K562 (cell line): ENCODE measurements around the gene GLB1L. TPM values are rescaled to one million over a fixed set of nuclear protein-coding genes. Genes with fewer than 3 reads are reported as not detected.

ENCODE experiments used
- ATAC-seq: fragments of 200-7000 bp; cut with Tn5 transposase; 3 replicates; pipeline ENCODE4 v1.9.1; 2020; ENCODE audit warnings: moderate library complexity
- BruUV-seq: library from RNA; stranded (reverse); fragments of 400-500 nt; replicated peaks from 2 replicates; lab custom pipeline; 2021; lab: Mats Ljungman, UMichigan
- CTCF ChIA-PET: fragments of 300-600 bp; formaldehyde crosslinking; extraction: SDS; loops from one replicate; lab custom pipeline; 2021; ENCODE audit warnings: low intra/inter-chr PET ratio; lab: Yijun Ruan, JAX
- POLR2A ChIA-PET: fragments of 300-600, 350-650 bp; sonication (Branson Sonifier 250); formaldehyde crosslinking; extraction: SDS; loops from one replicate; lab custom pipeline; 2021; ENCODE audit warnings: antibody characterized with exemption, inconsistent platforms; lab: Yijun Ruan, JAX
- DNase-seq, 4 experiments: peaks; one replicate each; pipeline versions ENCODE4 v3.0.0 to v3.0.0-alpha.2; 2011 to 2018; ENCODE audit warnings: low spot score in 3 of 4, mixed read lengths in 3 of 4; ENCODE audit errors: extremely low read depth in 1 of 4
- FAIRE-seq: peaks from 2 replicates; lab custom pipeline; 2011; peaks lifted over from hg19 to GRCh38; lab: Jason Lieb, UNC
- H2AFZ ChIP-seq: 2 replicates; pipeline ENCODE4 v1.6.0; 2011; ENCODE audit warnings: low read depth, low read length, control low read depth, inconsistent platforms
- H3K27ac ChIP-seq: fragments of 200-600 bp; 3 replicates; pipeline ENCODE4 v1.8.0; 2011; ENCODE audit warnings: low read depth, mild to moderate bottlenecking, control low read depth, inconsistent platforms, low read length, moderate library complexity, mixed read lengths; ENCODE audit errors: extremely low read depth
- H3K27me3 ChIP-seq, 2 experiments: fragments of 300-600 bp in 1 of 2; 2 replicates in 1 of 2; 3 replicates in 1 of 2; pipeline versions ENCODE4 v1.6.0 to v1.8.0; 2011; ENCODE audit warnings: inconsistent platforms in 2 of 2, low read length in 2 of 2, mild to moderate bottlenecking in 1 of 2, mixed read lengths in 1 of 2, moderate library complexity in 1 of 2; ENCODE audit not compliant: control insufficient read depth in 2 of 2, insufficient read depth in 2 of 2
- H3K36me3 ChIP-seq: fragments of 300-600 bp; 3 replicates; pipeline ENCODE4 v1.8.0; 2011; ENCODE audit warnings: mild to moderate bottlenecking, low read length, inconsistent platforms; ENCODE audit not compliant: control insufficient read depth, insufficient read depth
- H3K4me1 ChIP-seq, 2 experiments: fragments of 200-600 bp in 1 of 2; replicated peaks in 1 of 2; 2 replicates in 1 of 2; 3 replicates in 1 of 2; pipeline versions ENCODE4 v1.5.1 to v1.8.0; 2011; ENCODE audit warnings: inconsistent platforms in 2 of 2, low read length in 2 of 2, mild to moderate bottlenecking in 1 of 2, mixed read lengths in 1 of 2, moderate library complexity in 1 of 2; ENCODE audit not compliant: control insufficient read depth in 2 of 2, insufficient read depth in 2 of 2
- H3K4me2 ChIP-seq: 2 replicates; pipeline ENCODE4 v1.6.1; 2011; ENCODE audit warnings: low read length, control low read depth, inconsistent platforms, mixed read lengths; ENCODE audit not compliant: insufficient read depth
- H3K4me3 ChIP-seq: fragments of 200-600 bp; sonication (generic), shearing (Covaris generic); 2 replicates; pipeline ENCODE4 v1.5.1; 2016; ENCODE audit warnings: control low read depth, inconsistent platforms
- H3K79me2 ChIP-seq: fragments of 200-600 bp; 3 replicates; pipeline ENCODE4 v1.8.0; 2011; ENCODE audit warnings: low read length, inconsistent platforms; ENCODE audit not compliant: control insufficient read depth, insufficient read depth
- H3K9ac ChIP-seq, 2 experiments: 2 replicates each; pipeline versions ENCODE4 v1.6.0 to v1.6.1; 2011; ENCODE audit warnings: low read depth in 2 of 2, low read length in 2 of 2, control low read depth in 1 of 2, inconsistent platforms in 1 of 2, mild to moderate bottlenecking in 1 of 2, mixed read lengths in 1 of 2; ENCODE audit not compliant: insufficient read depth in 1 of 2
- H3K9me1 ChIP-seq: one replicate; pipeline ENCODE4 v1.6.0; 2011; ENCODE audit warnings: inconsistent platforms, mild to moderate bottlenecking, low read length, moderate library complexity; ENCODE audit not compliant: control insufficient read depth, insufficient read depth
- H3K9me3 ChIP-seq: replicated peaks from 2 replicates; pipeline ENCODE4 v1.5.1; 2011; ENCODE audit warnings: low read depth, low read length, inconsistent platforms; ENCODE audit not compliant: control insufficient read depth, insufficient read depth
- H4K20me1 ChIP-seq: replicated peaks from 2 replicates; pipeline ENCODE4 v1.6.1; 2011; ENCODE audit warnings: low read length, inconsistent platforms, mixed read lengths; ENCODE audit not compliant: control insufficient read depth, insufficient read depth
- JUND ChIP-seq, 2 experiments: IDR thresholded peaks; 2 replicates in 1 of 2; 3 replicates in 1 of 2; pipeline ENCODE4 v1.6.1; 2011; ENCODE audit warnings: borderline replicate concordance in 2 of 2, low read depth in 2 of 2, low read length in 2 of 2, improper control_type of control experiment in 1 of 2, missing biosample characterization in 1 of 2, missing genetic modification characterization in 1 of 2, missing genetic modification reagents in 1 of 2
- ZNF121 ChIP-seq: sonication (generic); formaldehyde crosslinking; conservative IDR thresholded peaks from 2 replicates; pipeline ENCODE4 v1.8.0; 2022; ENCODE audit warnings: missing genetic modification reagents
- ZNF316 ChIP-seq: fragments of 450-650 bp; IDR thresholded peaks from 2 replicates; pipeline ENCODE4 v1.6.1; 2016
- WGBS: fragments of 100-300 bp; shearing (Covaris generic); methylation state at CpG from one replicate; pipeline ENCODE4 v1.1.6; 2016; ENCODE audit warnings: low coverage, mixed read lengths; ENCODE audit not compliant: insufficient coverage; ENCODE audit errors: missing lambda C conversion rate; 5-methylcytosine and 5-hydroxymethylcytosine counted together
- in situ Hi-C: fragments of 300-500 bp; cut with MboI; formaldehyde crosslinking; loops from 4 replicates; pipeline ENCODE4 v1.15.0; 2018; ENCODE audit warnings: inconsistent platforms, mixed read lengths
- intact Hi-C: fragments of 100-400 bp; cut with micrococcal nuclease; formaldehyde crosslinking; loops from 2 replicates; pipeline ENCODE4 v1.14.2; 2022
- polyA plus RNA-seq, 8 experiments: library from polyadenylated mRNA; depleted of rRNA in 4 of 8; stranded (reverse) in 5 of 8; unstranded in 3 of 8; fragments of >200 nt; fragmentation: Nextera tagmentation in 2 of 8; fragmentation: Illumina TruSeq in 1 of 8; extraction: Ambion mirVana in 2 of 8; extraction: Trizol in 1 of 8; gene quantifications; 2 replicates each; pipeline versions ENCODE4 v1.2.1 to v1.2.3, GENCODE V29; 2011 to 2014; ENCODE audit warnings: inconsistent platforms in 1 of 8, missing spikeins in 1 of 8
- total RNA-seq, 7 experiments: library from RNA; depleted of rRNA in 6 of 7; stranded (reverse); fragments of >200 nt in 6 of 7; fragmentation: Illumina TruSeq in 2 of 7; extraction: Trizol in 2 of 7; gene quantifications; 2 replicates each; pipeline versions ENCODE4 v1.2.1 to v1.2.3, GENCODE V29; 2011 to 2021; ENCODE audit warnings: low replicate concordance in 1 of 7

GLB1L gene
- total and polyA plus RNA-seq, 9 of the 15 experiments (the other 6 are each of a cell fraction or from before 2014, with no cell fraction given) = 0.42 to 2.9 (median 2.5) TPM

GRCh38 chr2:219205165-219205538 lies 40.1 kb downstream of the GLB1L start:
- Histone ChIP-seq H3K9me1 (no peaks in the 10 kb centered on the region), H3K4me2 (no peak overlapping the region), H4K20me1 (peaks cover 11% of the 10 kb centered on the region; the same call in 1 of the 2 replicates), H3K27ac (no peak overlapping the region), H2AFZ (no peak overlapping the region), H3K27me3 (no peaks in the 10 kb centered on the region), H3K9ac (no peak overlapping the region), H3K9me3 (0 out of 2 replicates have a peak, but pooled peaks cover 2% of the 10 kb centered on the region), H3K36me3 (peaks cover 30% of the 10 kb centered on the region; the same call in 2 of the 3 replicates), H3K79me2 (no peaks in the 10 kb centered on the region), H3K4me3 (no peak overlapping the region), H3K4me1 (peaks cover 16 to 17% of the 10 kb centered on the region in 2 experiments; a peak in 4 of 5 replicates)
- BruUV-seq = no TSS peak
- WGBS = 80% methylated on average over 5 of the region's 5 CpGs
- intact Hi-C loops = no loop called here
- in situ Hi-C loops = loop anchor here (5.0 kb wide), 1 partner anchor 33 kb away; the partner anchor contains the start of gene SLC23A3
- ChIA-PET CTCF (no interaction called here), POLR2A (interaction anchor here (1.2 kb wide), 1 partner anchor 10 kb away, joined by 3 read pairs; no protein-coding TSS in a partner anchor)
- DNase-seq (no peak), FAIRE-seq (no peak), ATAC-seq (no peak)
- TF ChIP-seq ZNF121 (CRISPR knock-in tag) (peak; percentile 68), JUND (IDR thresholded peaks at IDR 0.05; ENCODE audit: borderline replicate concordance, low read depth, low read length) (no peak), JUND (tag; IDR thresholded peaks at IDR 0.05; ENCODE audit: borderline replicate concordance, low read depth, low read length) (no peak)

GRCh38 chr2:219204425-219205164 lies 40.6 kb downstream of the GLB1L start:
- DNase-seq (no peak), ATAC-seq (no peak), FAIRE-seq (no peak)
- in situ Hi-C loops = loop anchor here (5.0 kb wide), 1 partner anchor 32 kb away; the partner anchor contains the start of gene SLC23A3
- peaks cover 24% of the 10 kb centered on the region; the same call in 2 of the 3 replicates for H3K36me3 ChIP-seq
- no peak overlapping the region for H3K27ac ChIP-seq
- ChIA-PET POLR2A (interaction anchor here (1.0 kb wide), 1 partner anchor 28 kb away, joined by 3 read pairs; the partner anchor contains the start of gene CNPPD1), CTCF (no interaction called here)
- H3K27me3 ChIP-seq = no peaks in the 10 kb centered on the region
- WGBS = 83% methylated on average over 6 of the region's 7 CpGs
- H3K9ac ChIP-seq = no peak overlapping the region
- BruUV-seq = no TSS peak
- no peak overlapping the region for H3K4me3 ChIP-seq
- H3K79me2 ChIP-seq = no peaks in the 10 kb centered on the region
- 0 out of 2 replicates have a peak, but pooled peaks cover 2% of the 10 kb centered on the region for H3K9me3 ChIP-seq
- intact Hi-C loops = no loop called here
- H3K4me2 ChIP-seq = no peak overlapping the region
- H3K4me1 ChIP-seq = peaks cover 16 to 17% of the 10 kb centered on the region in 2 experiments; a peak in 4 of 5 replicates
- H4K20me1 ChIP-seq = peaks cover 11% of the 10 kb centered on the region; the same call in 1 of the 2 replicates
- no peaks in the 10 kb centered on the region for H3K9me1 ChIP-seq
- H2AFZ ChIP-seq = no peak overlapping the region
- peak; percentile 69 for TF ChIP-seq ZNF316
